Ramos (cell line): Measurements from ENCODE around the gene ARHGAP24.

ENCODE experiments used
- in situ Hi-C: fragments of 300-500 bp; cut with MboI; formaldehyde crosslinking; loops from one replicate; pipeline ENCODE4 v1.14.3; 2022; ENCODE audit warnings: low sequenced_read_pairs; ENCODE audit not compliant: unreplicated experiment

Gene ARHGAP24

DNA sequence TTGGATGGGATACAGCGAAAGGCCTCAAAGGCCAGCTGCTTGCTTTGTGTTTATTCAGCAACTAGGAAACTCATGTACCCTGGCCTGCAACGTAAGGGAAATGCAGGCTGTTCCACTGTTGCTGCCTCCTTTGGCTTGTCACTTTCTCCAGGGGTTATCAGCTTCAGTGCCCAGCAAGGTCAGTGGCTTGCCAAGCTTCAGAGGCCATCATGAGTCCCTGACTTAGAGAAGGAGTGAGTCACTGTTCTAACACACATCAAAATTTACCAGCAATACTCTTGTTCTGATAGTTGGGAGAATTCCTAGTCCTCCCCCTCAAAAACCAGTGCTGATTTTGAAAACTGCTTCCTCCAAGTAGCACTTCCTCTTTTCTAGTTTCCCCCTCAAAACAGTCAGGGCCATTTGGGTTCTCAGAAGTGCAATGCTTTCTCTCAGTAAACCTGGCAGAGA, 250.8 kb downstream of the ARHGAP24 start:
- in situ Hi-C loops = no loop called here

DNA sequence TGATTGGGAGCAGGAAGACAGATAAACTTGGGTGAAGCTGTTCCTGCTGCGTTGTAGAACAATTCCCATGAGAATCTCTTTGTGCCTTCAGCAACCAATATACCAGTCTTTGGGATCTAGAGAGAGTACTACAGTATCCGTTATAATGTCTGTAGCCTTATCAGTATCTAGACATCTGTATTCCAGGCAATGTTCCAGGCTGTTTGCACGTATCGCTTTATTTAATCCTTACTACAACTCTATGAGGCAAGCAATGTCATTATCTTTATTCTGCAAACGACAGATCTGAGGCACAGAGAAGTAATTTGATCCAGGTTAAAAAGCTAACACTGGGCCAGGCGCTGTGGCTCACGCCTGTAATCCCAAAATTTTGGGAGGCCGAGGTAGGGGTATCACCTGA, 251.6 kb downstream of the ARHGAP24 start:
- in situ Hi-C loops = no loop called here

DNA sequence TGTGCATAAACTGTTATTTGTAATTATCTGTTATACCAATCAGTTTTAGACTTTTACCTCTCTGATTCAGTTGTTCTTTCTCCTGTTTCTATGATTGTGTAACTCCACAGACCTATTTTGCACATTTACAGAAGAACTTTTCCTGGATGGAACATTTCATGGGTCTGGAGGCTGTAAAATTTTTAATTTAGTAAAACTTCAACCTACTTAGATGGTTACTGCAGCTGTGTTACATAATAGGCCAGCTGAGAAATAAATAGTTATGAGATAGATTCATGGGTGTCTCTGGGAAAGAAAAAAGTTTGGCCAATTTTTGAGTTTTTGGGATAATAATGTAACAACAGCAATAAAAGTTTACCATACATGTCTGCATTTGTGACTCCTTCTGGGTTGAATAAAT, 253.5 kb downstream of the ARHGAP24 start:
- in situ Hi-C loops = no loop called here

- in situ Hi-C loops = no loop called here
These were observed 257.2 kb downstream of the ARHGAP24 start for GRCh38 chr4:85732124-85732523.

- in situ Hi-C loops = no loop called here
These were observed 258.8 kb downstream of the ARHGAP24 start for GRCh38 chr4:85733798-85734197.

- in situ Hi-C loops = no loop called here
These were observed 259.5 kb downstream of the ARHGAP24 start for GRCh38 chr4:85734424-85734831.

GRCh38 chr4:85736571-85736970, 261.6 kb downstream of the ARHGAP24 start:
- in situ Hi-C loops = no loop called here

DNA sequence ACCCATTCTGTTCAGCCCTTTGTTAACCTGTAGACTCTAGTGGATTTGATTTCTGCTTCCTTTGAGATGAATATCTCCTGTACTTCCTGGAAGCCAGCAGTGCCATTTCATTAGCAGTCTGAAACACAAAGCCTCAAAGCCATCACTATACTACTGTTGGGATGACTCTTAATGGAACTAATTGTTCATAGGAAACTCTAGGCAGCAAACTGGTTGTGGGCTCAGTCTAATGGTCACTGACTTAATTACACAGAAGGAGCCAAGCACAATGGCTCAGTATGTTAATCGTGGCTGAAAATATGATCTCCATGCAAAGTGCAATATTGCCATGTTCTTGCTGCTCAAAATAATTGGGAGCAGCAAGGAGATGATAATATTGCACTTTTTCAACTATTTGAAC, 262.3 kb downstream of the ARHGAP24 start:
- in situ Hi-C loops = no loop called here

DNA sequence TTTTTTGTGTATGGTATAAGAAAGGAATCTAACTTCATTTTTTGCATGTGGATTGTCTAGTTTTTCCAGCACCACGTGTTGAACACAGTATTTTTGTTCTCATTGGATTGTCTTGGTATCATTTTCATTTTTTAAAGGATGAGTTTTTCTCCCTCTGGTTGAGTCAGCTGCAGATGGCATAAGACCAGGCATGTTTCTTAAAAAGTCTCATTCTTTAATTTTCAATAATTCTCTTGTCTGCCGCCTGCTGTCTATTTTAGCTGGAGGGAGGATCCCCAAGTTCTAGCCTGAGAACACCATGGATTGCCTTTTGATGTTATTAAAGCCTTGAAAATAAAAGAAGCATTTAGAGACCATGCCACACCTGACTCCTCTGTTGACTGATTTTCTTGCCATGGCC, 263.8 kb downstream of the ARHGAP24 start:
- in situ Hi-C loops = no loop called here

- in situ Hi-C loops = no loop called here
These were observed 265.5 kb downstream of the ARHGAP24 start for GRCh38 chr4:85740431-85740861.

DNA sequence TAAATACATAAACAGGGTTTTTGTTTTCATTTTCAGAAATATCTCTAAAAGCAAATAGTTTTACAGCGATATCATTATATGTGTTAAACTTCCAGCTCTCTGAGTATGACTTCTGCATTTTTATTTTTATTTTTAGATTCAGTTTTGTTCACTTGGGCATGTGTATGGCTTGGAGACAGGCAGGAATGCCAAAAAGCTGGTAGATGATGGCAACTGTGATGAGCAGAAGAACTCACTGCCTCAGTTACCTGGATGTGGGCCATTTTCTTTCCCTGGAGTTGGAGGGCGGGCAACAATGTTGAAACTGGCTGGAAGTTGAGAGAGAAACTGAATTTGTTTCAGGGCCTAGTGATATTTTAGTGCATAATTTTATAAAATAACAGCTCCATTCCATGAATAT, 266.4 kb downstream of the ARHGAP24 start:
- in situ Hi-C loops = no loop called here

DNA sequence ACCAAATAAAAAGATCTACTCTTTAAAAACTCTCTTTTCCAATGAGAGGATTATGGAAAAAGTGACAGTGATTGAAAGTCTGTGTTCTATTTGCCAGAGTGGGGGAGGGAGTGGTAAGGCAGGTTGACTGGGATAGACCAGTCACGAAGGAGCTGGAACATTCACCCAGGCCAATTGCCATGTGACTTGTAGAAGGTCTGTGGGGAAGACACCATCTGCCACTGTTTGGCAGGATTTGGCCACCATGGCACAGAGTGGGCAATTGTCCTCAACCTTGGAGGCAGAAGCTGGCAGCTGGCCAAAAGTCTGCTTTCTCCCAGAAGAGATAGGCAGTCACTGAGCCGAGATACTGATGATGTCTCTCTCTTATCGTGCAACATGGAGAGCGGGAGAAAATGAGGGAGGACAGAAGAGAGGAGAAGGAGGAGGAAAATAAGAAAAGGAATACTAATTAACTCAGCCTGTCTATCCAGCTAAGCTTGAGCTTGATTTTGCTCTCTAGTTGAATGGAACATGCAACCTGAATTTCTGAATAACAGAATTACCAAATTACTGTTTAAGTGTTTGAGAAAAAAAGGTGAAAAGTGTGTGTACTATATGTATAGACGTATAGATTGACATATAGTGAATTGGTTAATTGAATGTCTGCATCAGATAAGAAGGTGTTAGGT, 267.1 kb downstream of the ARHGAP24 start:
- in situ Hi-C loops = no loop called here

DNA sequence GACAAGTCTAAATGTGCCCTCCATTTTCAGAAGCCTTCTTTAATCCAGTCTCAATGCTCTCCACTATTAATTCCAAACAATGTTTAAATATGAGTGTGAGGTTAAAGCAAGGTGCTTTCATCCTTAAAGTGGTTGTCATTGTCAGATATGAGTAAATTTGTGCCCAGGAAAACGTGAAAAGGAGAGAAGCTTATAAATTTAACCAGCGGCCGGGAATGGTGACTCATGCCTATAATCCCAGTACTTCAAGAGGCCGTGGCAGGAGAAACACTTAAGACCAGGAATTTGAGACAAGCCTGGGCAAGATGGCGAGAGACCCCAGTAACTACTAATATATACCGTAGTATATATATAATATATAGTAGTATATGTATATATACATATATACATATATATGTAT, 270.0 kb downstream of the ARHGAP24 start:
- in situ Hi-C loops = no loop called here

GRCh38 chr4:85745939-85746338, 271.0 kb downstream of the ARHGAP24 start:
- in situ Hi-C loops = no loop called here

- in situ Hi-C loops = no loop called here
These were observed 273.0 kb downstream of the ARHGAP24 start for GRCh38 chr4:85747882-85748491.

DNA sequence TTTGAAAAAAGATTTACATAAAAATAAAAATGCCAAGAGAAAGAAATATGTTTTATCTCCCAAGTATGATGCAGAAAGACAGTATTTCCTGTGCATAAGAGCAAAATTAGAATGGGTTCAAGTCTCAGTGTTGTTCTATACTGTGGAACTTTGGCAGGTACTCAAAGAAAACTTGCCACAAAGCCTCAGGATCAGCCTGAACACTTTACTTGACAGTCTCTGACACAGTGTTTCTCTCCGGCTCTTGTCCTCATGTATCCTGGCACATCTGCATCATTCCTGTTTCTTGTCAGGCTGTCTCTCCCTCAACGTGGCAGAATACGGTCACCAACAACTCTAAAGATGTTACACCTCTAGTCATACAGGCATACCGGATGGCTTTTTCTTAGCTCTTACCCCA, 273.7 kb downstream of the ARHGAP24 start:
- in situ Hi-C loops = no loop called here

GRCh38 chr4:85751866-85752265, 276.9 kb downstream of the ARHGAP24 start:
- in situ Hi-C loops = loop anchor here (5.0 to 25.0 kb wide), 3 partner anchors 210 to 590 kb away; no protein-coding TSS in a partner anchor

GRCh38 chr4:85755285-85755684, 280.3 kb downstream of the ARHGAP24 start:
- in situ Hi-C loops = loop anchor here (25.0 kb wide), 2 partner anchors 207 to 593 kb away; no protein-coding TSS in a partner anchor

DNA sequence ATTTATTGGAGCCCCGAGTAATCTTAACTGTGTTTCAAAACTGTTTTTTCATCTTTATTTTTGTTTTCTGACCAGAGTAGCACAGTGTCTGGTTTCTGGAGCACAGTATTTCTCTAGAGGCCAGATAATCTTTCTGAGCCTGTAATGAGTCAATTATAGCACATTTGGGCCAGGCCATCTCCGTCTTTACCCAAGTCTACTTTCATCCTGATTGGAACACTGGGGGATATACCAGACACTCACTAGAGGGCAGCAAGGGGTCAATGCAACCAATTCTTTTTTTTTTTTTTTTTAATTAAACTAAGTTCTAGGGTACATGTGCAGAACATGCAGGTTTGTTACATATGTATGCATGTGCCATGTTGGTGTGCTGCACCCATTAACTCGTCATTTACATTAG, 282.0 kb downstream of the ARHGAP24 start:
- in situ Hi-C loops = loop anchor here (25.0 kb wide), 2 partner anchors 205 to 595 kb away; no protein-coding TSS in a partner anchor

GRCh38 chr4:85759388-85759787, 284.4 kb downstream of the ARHGAP24 start:
- in situ Hi-C loops = loop anchor here (25.0 kb wide), 2 partner anchors 203 to 597 kb away; no protein-coding TSS in a partner anchor

DNA sequence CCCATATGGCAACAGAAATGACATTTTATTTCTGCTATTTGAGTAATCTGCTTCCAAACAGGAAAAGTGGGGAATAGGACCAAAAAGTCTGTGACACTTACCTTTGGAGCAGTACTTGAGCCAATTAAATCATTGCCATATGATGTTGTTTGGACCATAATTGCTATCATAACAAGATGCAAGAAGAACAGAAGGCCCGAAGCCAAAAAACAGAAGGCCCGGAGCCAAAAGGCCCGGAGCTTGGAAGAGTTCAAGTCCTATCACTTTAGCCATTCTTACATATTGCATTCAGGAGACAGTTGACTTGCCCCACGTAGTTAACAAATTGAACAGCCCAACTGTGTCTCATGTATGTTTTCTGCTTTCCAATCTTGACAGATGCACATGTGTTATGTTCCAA, 285.6 kb downstream of the ARHGAP24 start:
- in situ Hi-C loops = loop anchor here (25.0 kb wide), 2 partner anchors 202 to 598 kb away; no protein-coding TSS in a partner anchor
